ENCODE data around the gene OMG.
"Not testable (repeated sequence)": the region's sequence is repeated elsewhere in the genome, so short reads cannot be mapped to it uniquely, and the experiment has no call there.

Gene OMG

GRCh38 chr17:31307640-31308039, 10.6 kb upstream of the OMG start:
- DNase-seq = no peak

- no peak for DNase-seq
These were observed 2.6 kb upstream of the OMG start for GRCh38 chr17:31299624-31300023.

GRCh38 chr17:31296142-31296541, 897 bp downstream of the OMG start:
- DNase-seq = no peak

- DNase-seq = no peak
These were observed 1.6 kb downstream of the OMG start for GRCh38 chr17:31295489-31295871.

- DNase-seq = no peak
These were observed 2.1 kb downstream of the OMG start for GRCh38 chr17:31294820-31295488.

- no peak for DNase-seq
These were observed 2.8 kb downstream of the OMG start for GRCh38 chr17:31294231-31294630.

- no peak for DNase-seq
These were observed 3.5 kb downstream of the OMG start for GRCh38 chr17:31293581-31293980.

GRCh38 chr17:31291820-31292219, 5.2 kb downstream of the OMG start:
- DNase-seq = no peak

- DNase-seq = no peak
These were observed 7.2 kb downstream of the OMG start for GRCh38 chr17:31289790-31290189.

- DNase-seq = not testable (repeated sequence)
These were observed 9.1 kb downstream of the OMG start for GRCh38 chr17:31287932-31288331.

- no peak for DNase-seq
These were observed 10.5 kb downstream of the OMG start for GRCh38 chr17:31286587-31286986.

- DNase-seq = no peak
These were observed 13.2 kb downstream of the OMG start for GRCh38 chr17:31283841-31284240.

- no peak for DNase-seq
These were observed 16.0 kb downstream of the OMG start for GRCh38 chr17:31281061-31281460.

GRCh38 chr17:31279401-31279800, 17.6 kb downstream of the OMG start:
- DNase-seq = no peak

- DNase-seq = no peak
These were observed 21.9 kb downstream of the OMG start for GRCh38 chr17:31275116-31275515.

- no peak for DNase-seq
These were observed 22.8 kb downstream of the OMG start for GRCh38 chr17:31274252-31274651.

- no peak for DNase-seq
These were observed 23.5 kb downstream of the OMG start for GRCh38 chr17:31273516-31273915.

- DNase-seq = no peak
These were observed 24.2 kb downstream of the OMG start for GRCh38 chr17:31272803-31273202.

GRCh38 chr17:31272236-31272635, 24.8 kb downstream of the OMG start:
- no peak for DNase-seq

- no peak for DNase-seq
These were observed 27.5 kb downstream of the OMG start for GRCh38 chr17:31269578-31269983.

- DNase-seq = no peak
These were observed 27.9 kb downstream of the OMG start for GRCh38 chr17:31269036-31269577.

- no peak for DNase-seq
These were observed 31.0 kb downstream of the OMG start for GRCh38 chr17:31266042-31266441.

- DNase-seq = not testable (repeated sequence)
These were observed 34.1 kb downstream of the OMG start for GRCh38 chr17:31262923-31263322.

GRCh38 chr17:31261601-31262000, 35.4 kb downstream of the OMG start:
- no peak for DNase-seq

- DNase-seq = no peak
These were observed 36.9 kb downstream of the OMG start for GRCh38 chr17:31260151-31260550.

All from stimulated activated CD4-positive, alpha-beta T cell treated with anti-CD3 and anti-CD28 coated beads, Interleukin-2, amount 100 ng/mL, for 48 hours (primary cell).